Esophagus (tissue), 2 donors: ENCODE measurements around the gene PRLR. TPM values are rescaled to one million over a fixed set of nuclear protein-coding genes. Genes with fewer than 3 reads are reported as not detected.

Experiments
- H3K27ac ChIP-seq, 2 donors: one replicate each; pipeline ENCODE4 v1.5.1; 2013; ENCODE audit warnings: low read depth in 2 of 2, mild to moderate bottlenecking in 2 of 2, inconsistent platforms in 1 of 2, low read length in 1 of 2, moderate library complexity in 1 of 2
- H3K27me3 ChIP-seq, 2 donors: one replicate each; pipeline ENCODE4 v1.6.1; 2013; ENCODE audit warnings: low read length in 2 of 2, control low read depth in 1 of 2, mild to moderate bottlenecking in 1 of 2; ENCODE audit not compliant: insufficient read depth in 2 of 2, control insufficient read depth in 1 of 2
- H3K36me3 ChIP-seq, 2 donors: one replicate each; pipeline ENCODE4 v1.6.1; 2013; ENCODE audit warnings: low read length in 1 of 2; ENCODE audit not compliant: control insufficient read depth in 2 of 2, insufficient read depth in 2 of 2
- H3K4me1 ChIP-seq, 2 donors: one replicate each; pipeline ENCODE4 v1.6.1; 2013; ENCODE audit warnings: low read length in 1 of 2; ENCODE audit not compliant: control insufficient read depth in 2 of 2, insufficient read depth in 2 of 2
- H3K4me3 ChIP-seq, 2 donors: one replicate each; pipeline ENCODE4 v1.5.1; 2013; ENCODE audit warnings: low read length in 2 of 2, mild to moderate bottlenecking in 2 of 2, low read depth in 1 of 2, moderate library complexity in 1 of 2
- H3K9me3 ChIP-seq, 2 donors: one replicate each; pipeline ENCODE4 v1.6.1; 2013; ENCODE audit warnings: mild to moderate bottlenecking in 2 of 2, low read depth in 1 of 2, low read length in 1 of 2, moderate library complexity in 1 of 2; ENCODE audit not compliant: control insufficient read depth in 2 of 2, insufficient read depth in 1 of 2
- WGBS, 2 donors: extraction: QIAGEN DNeasy Blood & Tissue Kit; methylation state at CpG; one replicate each; pipeline ENCODE4 v1.1.7; 2013; 5-methylcytosine and 5-hydroxymethylcytosine counted together
- polyA plus RNA-seq, 2 donors: library from polyadenylated mRNA; stranded (reverse); fragments of 200-250 nt; gene quantifications; one replicate each; pipeline ENCODE4 v1.2.3, GENCODE V29; 2013
- donor health status: healthy with polysubstance abuse.
- donor health status: Bipolar disorder and iron deficiency.

Gene PRLR
- polyA plus RNA-seq, 2 donors: 0.20 to 0.45 TPM

DNA sequence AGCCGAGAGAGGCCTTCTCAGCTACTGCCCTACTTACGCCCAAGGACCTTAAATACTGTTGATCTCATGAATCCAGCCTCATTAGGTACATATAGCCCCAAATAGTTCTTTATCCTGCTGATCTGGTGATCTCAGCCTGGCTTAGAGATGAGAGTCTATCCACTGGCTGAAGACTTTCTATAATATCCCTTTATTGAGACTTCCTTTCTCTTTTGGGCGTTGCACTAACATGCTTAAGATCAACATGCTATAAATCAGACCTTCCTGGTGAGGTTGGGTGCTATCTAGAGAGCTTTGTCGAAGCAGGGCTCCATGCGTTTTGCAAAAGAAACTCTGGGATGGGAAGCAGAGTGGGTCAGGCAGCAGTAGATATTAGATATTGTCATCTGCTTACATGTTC, 138.6 kb downstream of the PRLR start:
- no peaks in the 10 kb centered on the region for H3K27me3 ChIP-seq
- H3K4me1 ChIP-seq: no peaks in the 10 kb centered on the region
- no peaks in the 10 kb centered on the region for H3K36me3 ChIP-seq
- H3K9me3 ChIP-seq: no peaks in the 10 kb centered on the region
- no peak overlapping the region for H3K4me3 ChIP-seq
- WGBS, 2 donors: 71 to 84% methylated on average over 5 of the region's 5 CpGs
- no peak overlapping the region for H3K27ac ChIP-seq

DNA sequence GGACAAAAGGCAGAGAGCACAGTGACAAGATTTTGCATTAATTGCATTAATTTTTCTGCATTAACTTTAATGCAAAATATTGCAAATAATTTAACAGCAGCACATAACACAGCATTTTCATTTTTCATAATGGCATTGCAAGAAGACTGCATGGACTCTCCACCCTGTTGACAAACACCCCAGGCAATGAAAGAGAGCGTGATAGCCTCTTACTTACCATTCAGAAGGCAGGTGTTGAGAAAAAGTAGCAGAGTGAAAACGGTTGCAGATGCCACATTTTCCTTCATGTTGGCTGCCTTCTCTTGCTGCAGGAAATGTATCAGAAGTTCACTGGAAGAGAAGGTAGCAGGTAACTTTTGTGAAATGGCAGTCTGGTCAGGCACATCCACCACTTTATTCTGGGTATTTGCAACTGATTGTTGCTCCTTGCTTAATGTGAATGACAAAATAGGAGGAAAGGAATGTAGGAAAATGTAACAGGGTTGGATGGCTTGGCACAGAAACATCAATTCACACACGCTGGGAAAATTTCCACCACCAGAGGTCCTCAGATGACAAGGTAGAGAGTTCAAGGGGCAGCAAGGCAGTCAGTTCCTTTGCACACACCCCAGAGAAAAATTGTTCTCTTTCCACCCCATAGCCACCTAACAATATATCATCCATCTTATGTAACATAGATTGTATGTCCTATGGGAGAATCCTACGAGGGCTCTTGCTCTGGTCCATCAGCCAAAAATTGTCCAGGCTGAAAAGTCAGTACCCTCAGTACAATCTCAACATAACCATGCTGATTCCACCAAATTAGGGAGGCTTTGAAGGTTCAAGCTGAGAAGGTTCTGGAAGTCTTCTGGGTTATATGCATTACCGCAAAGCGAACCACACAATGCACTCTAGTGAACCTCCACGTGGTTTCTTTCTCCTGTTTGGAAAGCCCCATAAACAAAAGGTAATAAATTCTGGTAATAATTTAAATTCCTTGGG, 140.7 kb downstream of the PRLR start:
- Histone ChIP-seq H3K9me3 (no peaks in the 10 kb centered on the region), H3K36me3 (no peaks in the 10 kb centered on the region), H3K27me3 (no peaks in the 10 kb centered on the region), H3K27ac (no peak overlapping the region), H3K4me3 (no peak overlapping the region), H3K4me1 (no peaks in the 10 kb centered on the region)
- 55 to 63% methylated on average over 7 of the region's 7 CpGs for WGBS, 2 donors

DNA sequence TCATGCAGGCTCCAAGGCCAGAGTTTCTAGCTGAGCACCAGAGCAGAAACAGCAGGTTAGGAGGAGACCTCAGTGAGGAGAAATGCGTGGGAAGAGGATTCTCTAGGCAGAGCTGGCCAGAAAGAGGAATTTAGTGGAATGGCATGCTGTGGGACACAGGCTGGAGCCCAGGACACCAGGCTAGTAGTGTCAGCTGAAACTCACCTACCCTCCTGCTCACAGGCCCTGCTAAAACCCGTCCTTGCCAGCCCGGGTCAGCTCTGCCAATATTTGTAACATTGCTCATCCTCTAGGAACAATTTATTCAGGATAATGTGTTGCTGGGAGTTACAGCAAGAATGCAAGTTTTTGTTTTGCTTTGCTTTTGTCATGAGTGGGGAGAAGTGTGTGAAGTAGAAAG, 142.3 kb downstream of the PRLR start:
- no peaks in the 10 kb centered on the region for H3K27me3 ChIP-seq
- 47 to 57% methylated on average over 3 of the region's 3 CpGs for WGBS, 2 donors
- no peaks in the 10 kb centered on the region for H3K4me1 ChIP-seq
- no peaks in the 10 kb centered on the region for H3K9me3 ChIP-seq
- no peak overlapping the region for H3K4me3 ChIP-seq
- H3K27ac ChIP-seq: no peak overlapping the region
- H3K36me3 ChIP-seq: no peaks in the 10 kb centered on the region

DNA sequence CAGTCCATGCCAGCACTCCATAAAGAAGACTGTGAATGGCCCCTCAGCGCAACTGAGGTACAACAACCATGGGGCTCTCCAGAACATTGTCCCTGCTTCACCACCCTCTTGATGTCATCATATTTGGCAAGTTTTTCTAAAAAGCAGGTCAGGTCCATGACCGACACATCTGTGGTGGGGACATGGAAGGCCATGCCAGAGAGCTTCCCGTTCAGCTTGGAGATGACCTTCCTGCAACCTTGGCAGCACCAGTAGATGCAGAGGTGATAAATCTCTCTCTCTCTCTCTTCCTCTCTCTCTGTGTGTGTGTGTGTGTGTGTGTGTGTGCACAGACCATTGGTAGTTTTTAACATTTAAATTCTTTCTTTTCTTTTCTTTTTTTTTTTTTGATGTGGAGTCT, 147.1 kb downstream of the PRLR start:
- WGBS, 2 donors: 90 to 92% methylated on average over 3 of the region's 3 CpGs
- H3K9me3 ChIP-seq: no peaks in the 10 kb centered on the region
- H3K27ac ChIP-seq: no peak overlapping the region
- H3K4me3 ChIP-seq: no peak overlapping the region
- no peaks in the 10 kb centered on the region for H3K36me3 ChIP-seq
- H3K4me1 ChIP-seq: no peaks in the 10 kb centered on the region
- no peaks in the 10 kb centered on the region for H3K27me3 ChIP-seq

DNA sequence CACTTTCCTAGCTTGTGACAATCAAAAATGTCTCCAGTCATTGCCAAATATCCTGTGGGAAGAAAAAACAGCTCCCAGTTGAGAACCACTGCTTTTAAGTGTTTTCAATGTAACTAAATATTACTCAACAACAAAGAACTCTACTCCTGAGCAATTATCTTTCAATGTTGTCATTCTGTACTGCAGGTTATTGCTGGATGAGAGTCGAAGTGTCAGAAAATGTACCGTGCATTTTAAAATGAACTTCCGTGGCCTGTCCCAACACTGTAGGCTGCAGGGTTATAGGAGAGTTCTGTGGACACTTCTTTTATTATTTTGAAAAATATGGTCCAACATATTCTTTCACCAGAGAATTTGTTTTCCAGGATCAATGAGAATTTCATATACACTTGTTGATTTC, 147.8 kb downstream of the PRLR start:
- Histone ChIP-seq H3K9me3 (no peaks in the 10 kb centered on the region), H3K4me1 (no peaks in the 10 kb centered on the region), H3K36me3 (no peaks in the 10 kb centered on the region), H3K27me3 (no peaks in the 10 kb centered on the region), H3K27ac (no peak overlapping the region), H3K4me3 (no peak overlapping the region)
- 94 to 96% methylated on average over 3 of the region's 3 CpGs for WGBS, 2 donors

DNA sequence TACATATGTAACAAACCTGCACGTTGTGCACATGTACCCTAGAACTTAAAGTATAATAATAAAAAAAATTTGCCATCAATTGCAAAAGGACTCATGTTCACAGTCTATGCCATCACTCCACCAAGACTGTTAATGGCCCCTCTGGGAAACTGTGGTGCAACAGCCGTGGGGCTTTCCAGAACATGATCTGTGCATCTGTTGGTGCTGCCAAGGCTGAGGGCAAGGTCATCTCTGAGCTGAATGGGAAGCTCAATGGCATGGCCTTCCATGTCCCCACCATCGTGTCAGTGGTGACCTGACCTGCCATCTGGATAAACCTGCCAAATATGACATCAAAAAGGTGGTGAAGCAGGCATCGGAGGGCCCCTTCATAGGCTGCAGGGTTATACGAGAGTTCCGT, 149.2 kb downstream of the PRLR start:
- H3K27me3 ChIP-seq: no peaks in the 10 kb centered on the region
- H3K4me1 ChIP-seq: no peaks in the 10 kb centered on the region
- no peak overlapping the region for H3K4me3 ChIP-seq
- WGBS, 2 donors: 86 to 88% methylated on average over 6 of the region's 6 CpGs
- no peaks in the 10 kb centered on the region for H3K36me3 ChIP-seq
- H3K27ac ChIP-seq: no peak overlapping the region
- H3K9me3 ChIP-seq: no peaks in the 10 kb centered on the region

DNA sequence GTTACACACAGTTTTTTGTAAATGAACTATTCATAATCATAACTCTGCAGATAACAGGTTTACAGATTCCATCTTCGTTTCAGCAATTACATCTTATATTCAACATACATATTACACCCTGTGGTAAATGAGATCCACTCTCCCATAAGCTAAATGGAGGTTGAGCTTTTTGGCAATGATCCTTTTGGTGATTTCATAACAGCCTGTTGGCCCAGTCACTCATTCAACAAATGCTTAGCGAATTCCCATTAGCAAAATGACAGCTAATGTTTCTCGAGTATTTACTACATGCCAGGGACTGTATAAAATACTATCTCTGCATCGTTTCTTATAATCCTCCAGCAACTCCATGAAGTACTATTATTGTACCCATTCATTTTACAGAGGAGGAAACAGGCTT, 157.1 kb downstream of the PRLR start:
- no peaks in the 10 kb centered on the region for H3K9me3 ChIP-seq
- H3K4me1 ChIP-seq: no peaks in the 10 kb centered on the region
- 80 to 83% methylated on average over 4 of the region's 4 CpGs for WGBS, 2 donors
- no peak overlapping the region for H3K4me3 ChIP-seq
- no peaks in the 10 kb centered on the region for H3K27me3 ChIP-seq
- no peak overlapping the region for H3K27ac ChIP-seq
- H3K36me3 ChIP-seq: no peaks in the 10 kb centered on the region

DNA sequence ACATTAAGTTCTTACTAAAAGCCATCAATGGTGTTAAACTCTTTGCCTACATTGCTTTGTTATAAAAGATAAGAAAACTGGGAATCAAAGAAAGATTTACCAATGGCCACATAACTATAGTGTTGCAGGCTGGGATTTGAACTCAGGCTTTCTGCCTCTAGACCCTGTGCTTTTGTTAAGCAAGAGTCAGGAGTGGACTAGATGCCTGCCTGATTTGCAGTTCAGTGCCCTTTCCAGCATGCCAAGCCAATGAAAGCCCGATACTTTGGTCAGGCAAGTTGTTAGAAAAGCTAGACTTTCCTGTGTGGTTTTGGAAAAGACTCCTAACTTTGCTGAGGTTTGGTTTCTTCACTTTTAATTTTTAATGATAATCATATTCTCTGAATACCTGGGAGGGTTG, 161.1 kb downstream of the PRLR start:
- H3K4me1 ChIP-seq: no peaks in the 10 kb centered on the region
- WGBS, 2 donors: 85 to 87% methylated on average over 1 of the region's 1 CpG
- no peaks in the 10 kb centered on the region for H3K9me3 ChIP-seq
- H3K36me3 ChIP-seq: no peaks in the 10 kb centered on the region
- no peaks in the 10 kb centered on the region for H3K27me3 ChIP-seq
- no peak overlapping the region for H3K4me3 ChIP-seq
- H3K27ac ChIP-seq: no peak overlapping the region

DNA sequence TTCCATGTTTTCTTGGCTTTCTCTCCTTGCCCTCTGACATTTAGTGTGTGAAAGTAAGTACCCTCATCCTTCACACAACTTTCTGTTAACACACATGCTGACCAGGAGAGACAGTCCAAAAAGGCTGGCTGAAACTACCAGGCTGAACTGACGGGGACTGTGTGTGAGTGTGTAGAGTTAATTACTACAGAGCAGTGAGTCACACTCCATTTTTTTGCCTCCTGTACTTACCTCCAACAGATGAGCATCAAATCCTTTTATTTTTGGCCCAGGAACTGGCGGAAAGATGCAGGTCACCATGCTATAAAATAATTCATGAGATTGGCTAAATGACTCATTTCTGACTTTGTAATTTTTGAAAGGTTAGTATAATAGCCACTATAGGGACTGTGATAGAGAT, 162.3 kb downstream of the PRLR start:
- Histone ChIP-seq H3K27me3 (no peaks in the 10 kb centered on the region), H3K9me3 (no peaks in the 10 kb centered on the region), H3K27ac (no peak overlapping the region), H3K36me3 (no peaks in the 10 kb centered on the region), H3K4me3 (no peak overlapping the region), H3K4me1 (no peaks in the 10 kb centered on the region)
- 83 to 86% methylated on average over 2 of the region's 2 CpGs for WGBS, 2 donors

DNA sequence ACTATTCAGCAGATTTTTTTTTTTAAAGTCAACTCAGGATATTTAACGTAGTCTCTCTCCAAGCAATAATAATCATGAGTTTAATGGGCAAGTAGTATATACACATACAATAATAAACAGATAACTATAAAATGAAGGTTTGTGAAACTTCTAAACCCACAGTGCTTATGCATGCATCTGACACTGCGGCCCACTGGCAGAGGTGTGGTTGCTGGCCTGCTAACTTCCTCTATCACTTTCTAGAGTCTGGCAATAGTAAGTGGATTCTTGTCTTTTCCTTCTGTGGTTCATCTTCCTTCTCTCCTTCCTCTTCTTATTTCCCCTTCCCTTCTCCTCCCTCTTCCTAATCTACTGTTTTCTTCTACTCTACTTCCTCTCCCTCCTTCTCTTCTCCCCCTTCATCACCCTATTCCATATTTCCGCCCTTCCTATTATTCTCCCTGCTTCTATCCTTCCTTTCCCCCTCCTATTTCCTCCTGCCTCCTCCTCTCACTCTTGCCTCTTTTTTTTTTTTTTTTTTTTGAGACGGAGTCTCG, 164.0 kb downstream of the PRLR start:
- Histone ChIP-seq H3K4me3 (no peak overlapping the region), H3K27me3 (no peaks in the 10 kb centered on the region), H3K9me3 (no peaks in the 10 kb centered on the region), H3K27ac (no peak overlapping the region), H3K36me3 (no peaks in the 10 kb centered on the region), H3K4me1 (no peaks in the 10 kb centered on the region)
- 82 to 91% methylated on average over 3 to 5 of the region's 5 CpGs for WGBS, 2 donors
